ENCODE measurements around the gene GPN1.

DNA sequence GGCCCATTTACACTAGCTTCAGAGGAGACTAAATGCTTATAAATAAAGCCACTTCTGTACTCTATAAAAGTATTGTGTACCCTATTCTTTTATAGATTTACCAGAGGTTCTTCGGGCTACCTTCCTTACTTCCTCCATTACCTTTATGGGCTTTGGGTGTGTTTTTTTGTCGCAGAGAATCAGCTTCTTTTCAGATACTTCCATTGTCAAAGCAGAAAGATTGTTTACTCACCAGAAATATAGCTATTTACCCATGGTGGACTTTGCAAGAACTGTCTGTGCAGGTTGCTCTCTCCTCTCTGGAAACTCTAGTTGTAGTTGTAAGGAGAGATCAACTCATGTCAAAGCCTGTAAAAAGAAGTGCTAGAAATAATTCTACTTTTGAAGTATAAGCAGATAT is 14.9 kb upstream of the GPN1 start:
- TF ChIP-seq POLR2A (IDR thresholded peaks at IDR 0.05; ENCODE audit: low read depth, low read length), result no peak
- TF ChIP-seq SPI1 (IDR thresholded peaks at IDR 0.05; ENCODE audit: low read depth, low read length), result no peak

All from GM12891 (cell line).